AG08395 (cell line): Measurements from ENCODE around the gene EIF4E3.
A peak's percentile ranks its signal among the peaks of the same experiment; 100 is the strongest.

Experiments
- DNase-seq: peaks from one replicate; pipeline ENCODE4 v3.0.0; 2012; ENCODE audit warnings: mixed read lengths, low spot score

Gene EIF4E3

GRCh38 chr3:71647751-71648150 lies 77.5 kb downstream of the EIF4E3 start:
- no peak for DNase-seq

GRCh38 chr3:71646971-71647370 lies 78.2 kb downstream of the EIF4E3 start:
- no peak for DNase-seq

- DNase-seq: no peak
Observed at GRCh38 chr3:71645140-71645539, 80.1 kb downstream of the EIF4E3 start.

DNA sequence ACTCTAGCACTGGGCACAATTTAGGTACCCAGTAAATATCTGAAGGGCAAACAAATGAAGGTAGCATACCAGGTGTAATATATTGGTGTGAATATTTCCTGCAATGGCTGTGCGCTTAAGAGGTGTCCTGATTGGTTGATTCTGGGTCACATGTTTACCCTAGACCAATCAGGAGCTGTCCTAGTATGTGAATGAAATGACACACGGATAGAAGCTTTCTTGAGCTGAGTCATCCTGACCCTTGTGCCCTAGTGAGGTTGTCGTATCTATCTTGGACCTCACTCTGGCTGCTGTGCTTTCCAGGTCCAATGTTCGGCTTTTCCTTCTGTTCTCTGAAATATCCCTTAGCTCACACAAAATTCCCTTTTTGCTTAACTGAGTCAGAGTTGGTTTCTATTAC lies 83.5 kb downstream of the EIF4E3 start:
- DNase-seq: no peak

GRCh38 chr3:71640331-71640983 lies 84.7 kb downstream of the EIF4E3 start:
- DNase-seq: no peak

DNA sequence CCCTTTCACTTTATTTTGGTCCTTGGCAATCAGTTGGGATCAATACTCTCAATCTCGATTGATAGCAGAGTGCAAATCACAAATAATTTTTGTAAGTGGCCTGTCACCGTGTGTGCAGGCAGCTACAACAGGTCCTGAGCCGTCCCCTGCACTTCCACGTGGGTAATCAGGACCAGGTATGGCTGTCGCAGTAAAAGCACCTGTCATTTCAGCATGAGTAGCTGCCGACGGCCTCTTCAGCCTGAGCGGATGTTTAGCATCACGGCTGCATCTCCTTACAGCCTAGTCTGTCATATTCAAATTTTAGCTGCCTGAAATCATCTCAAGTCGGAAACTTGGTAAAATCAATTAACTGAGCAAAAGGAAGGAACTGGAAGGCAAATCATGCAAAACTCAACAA lies 88.7 kb downstream of the EIF4E3 start:
- no peak for DNase-seq

DNA sequence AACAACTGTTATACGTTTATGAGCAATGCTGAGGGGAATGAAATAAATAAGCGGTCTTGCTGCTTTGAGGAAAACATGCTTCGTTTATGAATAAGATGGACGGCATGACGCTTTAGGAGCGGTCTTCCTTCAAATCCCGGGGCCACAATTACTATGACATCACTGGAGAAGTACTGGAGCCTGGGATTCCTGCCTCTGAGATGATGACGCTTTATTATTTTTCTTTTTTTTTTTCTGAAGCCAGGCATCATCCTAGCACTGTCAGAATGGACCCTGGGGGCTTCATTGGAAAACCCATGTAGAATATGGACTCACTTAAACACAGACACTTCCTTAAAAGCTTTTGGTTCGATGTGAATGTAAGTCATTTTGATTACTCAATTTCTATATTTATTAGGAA lies 89.2 kb downstream of the EIF4E3 start:
- no peak for DNase-seq

- no peak for DNase-seq
Observed at GRCh38 chr3:71634671-71635070, 90.5 kb downstream of the EIF4E3 start.

GRCh38 chr3:71629711-71630110 lies 95.5 kb downstream of the EIF4E3 start:
- no peak for DNase-seq

DNA sequence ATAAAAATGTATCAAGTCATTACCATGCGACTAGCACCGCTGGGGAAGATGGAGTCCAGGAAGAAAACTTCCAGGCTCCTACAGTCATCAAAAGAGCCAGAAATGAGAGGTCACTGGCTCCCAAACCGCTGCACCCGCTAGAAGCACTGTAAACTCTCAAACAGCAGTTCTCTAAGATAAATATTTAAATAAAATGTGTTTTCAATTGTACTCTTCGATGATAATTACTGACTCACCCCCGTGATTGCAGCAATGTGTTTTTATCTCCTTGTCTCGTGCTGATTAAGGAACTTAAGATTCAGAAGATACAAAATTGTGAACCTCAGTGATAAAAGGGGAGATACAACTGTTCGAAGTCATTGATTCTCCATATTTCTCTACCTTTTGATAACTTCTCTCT lies 95.9 kb downstream of the EIF4E3 start:
- peak; percentile 67 for DNase-seq

DNA sequence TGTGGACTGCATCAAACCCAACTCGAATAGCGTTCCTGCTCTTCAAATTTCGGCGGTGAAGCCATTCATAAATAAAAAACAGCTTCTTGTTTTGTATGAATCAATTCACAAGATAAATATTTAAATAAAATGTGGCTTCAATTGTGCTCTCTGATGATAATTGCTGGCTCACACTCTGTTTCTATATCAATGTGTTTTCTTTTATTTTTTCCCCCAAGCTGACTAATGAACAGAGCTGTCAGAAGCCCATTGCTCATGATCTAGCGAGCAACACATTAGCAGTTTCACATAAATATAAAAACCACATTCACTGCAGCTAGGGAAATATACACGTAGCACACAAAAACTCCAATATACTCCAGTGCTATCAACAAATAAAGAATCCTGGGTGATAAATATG lies 96.7 kb downstream of the EIF4E3 start:
- DNase-seq: peak; percentile 18

- no peak for DNase-seq
Observed at GRCh38 chr3:71625676-71626075, 99.5 kb downstream of the EIF4E3 start.
